ENCODE results near the gene CPNE7.

DNA sequence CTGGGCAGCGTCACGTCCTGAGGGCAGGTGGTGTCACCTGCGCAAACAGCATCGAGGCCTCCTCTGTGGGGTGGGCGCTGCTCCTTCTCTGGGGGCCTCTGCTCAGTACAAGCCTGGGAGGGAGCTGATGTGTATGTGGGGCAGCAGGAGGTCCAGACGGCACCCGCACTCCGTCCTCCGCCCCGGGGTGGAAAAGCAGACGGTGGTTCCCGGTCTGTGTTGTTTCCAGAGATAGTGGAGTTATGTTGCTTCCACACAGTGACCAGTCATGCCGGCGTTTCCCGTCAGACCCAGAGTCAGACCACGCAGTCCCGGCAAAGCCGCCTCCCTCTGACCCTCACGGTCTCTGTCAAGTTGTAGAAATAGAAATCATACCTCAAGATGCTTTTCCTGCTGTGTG, 28.8 kb upstream of the CPNE7 start:
- TF ChIP-seq EP300 (IDR thresholded peaks at IDR 0.05; ENCODE audit: borderline replicate concordance) = no peak
- TF ChIP-seq NFIC (IDR thresholded peaks at IDR 0.05) = no peak
- no peak for TF ChIP-seq TEAD4 (IDR thresholded peaks at IDR 0.05)
- TF ChIP-seq EGR1 (IDR thresholded peaks at IDR 0.05) = no peak
- no peak for TF ChIP-seq CREB1 (IDR thresholded peaks at IDR 0.05; ENCODE audit: low read depth)
- TF ChIP-seq, protein P1, sequence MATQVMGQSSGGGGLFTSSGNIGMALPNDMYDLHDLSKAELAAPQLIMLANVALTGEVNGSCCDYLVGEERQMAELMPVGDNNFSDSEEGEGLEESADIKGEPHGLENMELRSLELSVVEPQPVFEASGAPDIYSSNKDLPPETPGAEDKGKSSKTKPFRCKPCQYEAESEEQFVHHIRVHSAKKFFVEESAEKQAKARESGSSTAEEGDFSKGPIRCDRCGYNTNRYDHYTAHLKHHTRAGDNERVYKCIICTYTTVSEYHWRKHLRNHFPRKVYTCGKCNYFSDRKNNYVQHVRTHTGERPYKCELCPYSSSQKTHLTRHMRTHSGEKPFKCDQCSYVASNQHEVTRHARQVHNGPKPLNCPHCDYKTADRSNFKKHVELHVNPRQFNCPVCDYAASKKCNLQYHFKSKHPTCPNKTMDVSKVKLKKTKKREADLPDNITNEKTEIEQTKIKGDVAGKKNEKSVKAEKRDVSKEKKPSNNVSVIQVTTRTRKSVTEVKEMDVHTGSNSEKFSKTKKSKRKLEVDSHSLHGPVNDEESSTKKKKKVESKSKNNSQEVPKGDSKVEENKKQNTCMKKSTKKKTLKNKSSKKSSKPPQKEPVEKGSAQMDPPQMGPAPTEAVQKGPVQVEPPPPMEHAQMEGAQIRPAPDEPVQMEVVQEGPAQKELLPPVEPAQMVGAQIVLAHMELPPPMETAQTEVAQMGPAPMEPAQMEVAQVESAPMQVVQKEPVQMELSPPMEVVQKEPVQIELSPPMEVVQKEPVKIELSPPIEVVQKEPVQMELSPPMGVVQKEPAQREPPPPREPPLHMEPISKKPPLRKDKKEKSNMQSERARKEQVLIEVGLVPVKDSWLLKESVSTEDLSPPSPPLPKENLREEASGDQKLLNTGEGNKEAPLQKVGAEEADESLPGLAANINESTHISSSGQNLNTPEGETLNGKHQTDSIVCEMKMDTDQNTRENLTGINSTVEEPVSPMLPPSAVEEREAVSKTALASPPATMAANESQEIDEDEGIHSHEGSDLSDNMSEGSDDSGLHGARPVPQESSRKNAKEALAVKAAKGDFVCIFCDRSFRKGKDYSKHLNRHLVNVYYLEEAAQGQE (IDR thresholded peaks at IDR 0.05; ENCODE audit: low read depth) = no peak
- no peak for TF ChIP-seq RAD21 (IDR thresholded peaks at IDR 0.05; ENCODE audit: low read depth)
- TF ChIP-seq FOXM1 (IDR thresholded peaks at IDR 0.05; ENCODE audit: borderline replicate concordance, low read depth) = no peak
- no peak for TF ChIP-seq TAF1 (IDR thresholded peaks at IDR 0.05; ENCODE audit: low read depth)

Measured in Ishikawa (cell line).